HCT116 (cell line): ENCODE results near the gene FAM200B. TPM values are rescaled to one million over a fixed set of nuclear protein-coding genes. Genes with fewer than 3 reads are reported as not detected.

Source experiments
- ATAC-seq: fragments of 200-7000 bp; cut with Tn5 transposase; 2 replicates; pipeline ENCODE4 v1.9.1; 2020; ENCODE audit warnings: mild to moderate bottlenecking, moderate library complexity
- BruUV-seq: library from RNA; stranded (reverse); fragments of 400-500 nt; replicated peaks from 2 replicates; lab custom pipeline; 2021; lab: Mats Ljungman, UMichigan
- CTCF ChIA-PET: fragments of 300-600 bp; sonication (Branson Sonifier 250); formaldehyde crosslinking; loops from one replicate; lab custom pipeline; 2021; ENCODE audit warnings: antibody characterized with exemption; lab: Charles Lee
- POLR2A ChIA-PET: fragments of 300-600, 350-600 bp; sonication (Branson Sonifier 250); formaldehyde crosslinking; loops from one replicate; lab custom pipeline; 2021; ENCODE audit warnings: antibody characterized with exemption; lab: Charles Lee
- RAD21 ChIA-PET, 2 experiments: fragments of 300-600 bp; sonication (Branson Sonifier 250); formaldehyde crosslinking; loops; one replicate each; lab custom pipeline; 2023; ENCODE audit warnings: low total read pairs in 2 of 2; ENCODE audit not compliant: uncharacterized antibody in 2 of 2, unreplicated experiment in 2 of 2, low non-redundant PET in 1 of 2; lab: Charles Lee
- DNase-seq: peaks from one replicate; pipeline ENCODE4 v3.0.0-alpha.2; 2010; ENCODE audit warnings: low read depth, low spot score
- H2AFZ ChIP-seq: fragments of 200-600 bp; shearing (Covaris generic), sonication (generic); 2 replicates; pipeline ENCODE4 v1.6.1; 2017; ENCODE audit warnings: low read depth, mixed run types, mixed read lengths, antibody characterized with exemption, low read length; ENCODE audit not compliant: poor library complexity, severe bottlenecking
- H3K27ac ChIP-seq: 2 replicates; pipeline ENCODE4 v1.5.1; 2012; ENCODE audit warnings: low read depth, low read length
- H3K27me3 ChIP-seq: fragments of 200-600 bp; sonication (generic); 2 replicates; pipeline ENCODE4 v1.6.1; 2016; ENCODE audit warnings: mixed run types, low read length, mixed read lengths; ENCODE audit not compliant: insufficient read depth
- H3K36me3 ChIP-seq, 2 experiments: fragments of 200-500 bp in 1 of 2; fragments of 200-600 bp in 1 of 2; sonication (Bioruptor generic) in 1 of 2; sonication (generic) in 1 of 2; 2 replicates each; pipeline versions ENCODE4 v1.5.1 to v1.6.1; 2014 to 2016; ENCODE audit warnings: low read length in 2 of 2, inconsistent platforms in 1 of 2, mixed read lengths in 1 of 2, mixed run types in 1 of 2; ENCODE audit not compliant: insufficient read depth in 2 of 2, control insufficient read depth in 1 of 2
- H3K4me1 ChIP-seq, 2 experiments: fragments of 200-600 bp in 1 of 2; sonication (generic) in 1 of 2; 2 replicates each; pipeline versions ENCODE4 v1.5.1 to v1.6.1; 2012 to 2017; ENCODE audit warnings: low read length in 2 of 2, inconsistent platforms in 1 of 2, mild to moderate bottlenecking in 1 of 2, mixed read lengths in 1 of 2, mixed run types in 1 of 2, moderate library complexity in 1 of 2; ENCODE audit not compliant: insufficient read depth in 2 of 2, control insufficient read depth in 1 of 2
- H3K4me2 ChIP-seq: fragments of 200-600 bp; sonication (generic); 2 replicates; pipeline ENCODE4 v1.6.1; 2017; ENCODE audit warnings: mixed run types, low read length, mixed read lengths
- H3K4me3 ChIP-seq, 2 experiments: fragments of 200-600 bp in 1 of 2; sonication (generic) in 1 of 2; replicated peaks in 1 of 2; 2 replicates each; pipeline ENCODE4 v1.5.1; 2011 to 2016; ENCODE audit warnings: low read length in 2 of 2, control low read depth in 1 of 2, low read depth in 1 of 2, mild to moderate bottlenecking in 1 of 2, mixed read lengths in 1 of 2, mixed run types in 1 of 2
- H3K79me2 ChIP-seq: fragments of 200-600 bp; sonication (generic); 2 replicates; pipeline ENCODE4 v1.6.1; 2017; ENCODE audit warnings: mild to moderate bottlenecking, mixed run types, low read length, moderate library complexity, mixed read lengths; ENCODE audit not compliant: insufficient read depth
- H3K9ac ChIP-seq: fragments of 200-600 bp; sonication (generic); 2 replicates; pipeline ENCODE4 v1.6.1; 2016; ENCODE audit warnings: low read length, mixed read lengths
- H3K9me2 ChIP-seq: fragments of 200-600 bp; sonication (generic), shearing (Covaris generic); 2 replicates; pipeline ENCODE4 v1.6.1; 2017; ENCODE audit warnings: mixed run types, mild to moderate bottlenecking, moderate library complexity; ENCODE audit not compliant: insufficient read depth
- H3K9me3 ChIP-seq, 2 experiments: fragments of 200-500 bp in 1 of 2; fragments of 200-600 bp in 1 of 2; sonication (Bioruptor generic) in 1 of 2; sonication (generic) in 1 of 2; 2 replicates each; pipeline ENCODE4 v1.6.1; 2014 to 2017; ENCODE audit warnings: low read length in 2 of 2, mixed read lengths in 2 of 2, inconsistent platforms in 1 of 2, low read depth in 1 of 2, mild to moderate bottlenecking in 1 of 2, mixed run types in 1 of 2, moderate library complexity in 1 of 2; ENCODE audit not compliant: control insufficient read depth in 1 of 2, insufficient read depth in 1 of 2
- H4K20me1 ChIP-seq: fragments of 200-600 bp; sonication (generic), shearing (Covaris generic); 2 replicates; pipeline ENCODE4 v1.6.1; 2017; ENCODE audit warnings: mixed run types, mild to moderate bottlenecking, moderate library complexity; ENCODE audit not compliant: insufficient read depth
- ATF3 ChIP-seq: IDR thresholded peaks from 2 replicates; pipeline ENCODE4 v1.6.1; 2012
- CBX3 ChIP-seq: IDR thresholded peaks from 2 replicates; pipeline ENCODE4 v1.6.1; 2012; ENCODE audit warnings: low read depth
- CEBPB ChIP-seq: IDR thresholded peaks from 2 replicates; pipeline ENCODE4 v1.6.1; 2012; ENCODE audit warnings: low read depth
- CTCF ChIP-seq, 3 experiments: fragments of 200-600 bp in 1 of 3; sonication (generic) in 1 of 3; IDR thresholded peaks in 2 of 3; conservative IDR thresholded peaks in 1 of 3; 2 replicates each; pipeline ENCODE4 v1.5.1; 2012 to 2017; ENCODE audit warnings: low read depth in 2 of 3, low read length in 2 of 3, antibody characterized with exemption in 1 of 3, borderline replicate concordance in 1 of 3, control low read depth in 1 of 3, mild to moderate bottlenecking in 1 of 3, mixed read lengths in 1 of 3, mixed run types in 1 of 3, moderate library complexity in 1 of 3; ENCODE audit not compliant: insufficient read depth in 1 of 3
- EGR1 ChIP-seq: IDR thresholded peaks from 2 replicates; pipeline ENCODE4 v1.6.1; 2012; ENCODE audit warnings: low read depth
- EZH2 ChIP-seq: fragments of 200-600 bp; sonication (generic); IDR thresholded peaks from 2 replicates; pipeline ENCODE4 v1.6.1; 2017; ENCODE audit warnings: antibody characterized with exemption, mixed run types
- EZH2phosphoT487 ChIP-seq: fragments of 200-600 bp; IDR thresholded peaks from 2 replicates; pipeline ENCODE4 v1.6.1; 2018; ENCODE audit warnings: antibody characterized with exemption, borderline replicate concordance
- FOSL1 ChIP-seq: IDR thresholded peaks from 2 replicates; pipeline ENCODE4 v1.6.1; 2012; ENCODE audit warnings: low read depth
- MAX ChIP-seq: IDR thresholded peaks from 2 replicates; pipeline ENCODE4 v1.6.1; 2012
- POLR2A ChIP-seq: IDR thresholded peaks from 2 replicates; pipeline ENCODE4 v1.7.0; 2011; ENCODE audit warnings: borderline replicate concordance; ENCODE audit not compliant: insufficient read depth, insufficient read length; ENCODE audit errors: extremely low read depth
- RAD21 ChIP-seq: IDR thresholded peaks from 2 replicates; pipeline ENCODE4 v1.6.1; 2012; ENCODE audit warnings: low read depth, mild to moderate bottlenecking
- SIN3A ChIP-seq: IDR thresholded peaks from 2 replicates; pipeline ENCODE4 v1.6.1; 2012; ENCODE audit warnings: low read depth
- SP1 ChIP-seq: IDR thresholded peaks from 2 replicates; pipeline ENCODE4 v1.6.1; 2012; ENCODE audit warnings: low read depth
- SRF ChIP-seq: IDR thresholded peaks from 2 replicates; pipeline ENCODE4 v1.6.1; 2012; ENCODE audit warnings: low read depth
- YY1 ChIP-seq: IDR thresholded peaks from 2 replicates; pipeline ENCODE4 v1.6.1; 2011; ENCODE audit warnings: low read length, low read depth, moderate library complexity, mild to moderate bottlenecking; ENCODE audit not compliant: insufficient replicate concordance; ENCODE audit errors: extremely low read depth
- ZFX ChIP-seq: fragments of 450-650 bp; IDR thresholded peaks from 2 replicates; pipeline ENCODE4 v1.6.1; 2017
- intact Hi-C: fragments of 100-400 bp; cut with micrococcal nuclease; formaldehyde crosslinking; loops from 2 replicates; pipeline ENCODE4 v1.10.0; 2022
- total RNA-seq: library from RNA; stranded (reverse); gene quantifications from one replicate; pipeline ENCODE4 v1.2.1, GENCODE V29; 2021; ENCODE audit not compliant: unreplicated experiment
- TF ChIP-seq, protein P1 (sequence below): IDR thresholded peaks from 2 replicates; pipeline ENCODE4 v1.6.1; 2011; ENCODE audit warnings: mild to moderate bottlenecking, low read length, moderate library complexity; ENCODE audit not compliant: insufficient replicate concordance; ENCODE audit errors: extremely low read depth

The FAM200B gene
- total RNA-seq, 1 experiment from 2014 or later, result 26.1 TPM

DNA sequence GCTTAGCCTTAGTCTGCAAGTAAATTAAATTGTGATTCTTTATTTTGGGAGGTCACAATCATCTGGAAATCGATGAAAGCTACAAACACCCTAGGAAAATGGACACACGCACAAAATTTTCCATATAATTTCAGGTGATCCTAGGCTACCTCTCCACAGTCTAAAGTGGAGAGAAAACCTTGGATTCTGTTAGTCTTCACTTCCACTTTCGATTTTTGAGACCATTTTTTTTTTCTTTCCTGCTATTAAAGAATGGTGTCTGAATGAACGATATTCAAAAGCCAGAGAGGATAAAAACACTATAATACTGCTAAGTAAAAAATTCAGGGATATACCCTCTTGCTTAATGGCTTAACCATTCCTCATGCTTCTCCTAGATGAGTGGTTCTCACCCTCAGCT, 28.2 kb upstream of the FAM200B start:
- CTCF ChIA-PET, result no interaction called here
- intact Hi-C loops, result no loop called here

More for the DNA sequence above, 28.2 kb upstream of the FAM200B start:
- POLR2A ChIA-PET, result interaction anchor here (1.2 kb wide), 1 partner anchor 16 kb away, joined by 4 read pairs; no protein-coding TSS in a partner anchor
- no TSS peak for BruUV-seq
- H3K27ac ChIP-seq, result no peak overlapping the region
- no peaks in the 10 kb centered on the region for H3K36me3 ChIP-seq
- TF ChIP-seq CEBPB (no peak), SIN3A (no peak), SP1 (no peak), EZH2 (no peak), RAD21 (no peak), FOSL1 (no peak), MAX (no peak), ZFX (no peak), SRF (no peak), ATF3 (no peak), YY1 (no peak), CTCF (IDR thresholded peaks at IDR 0.05 in 2 of 3, conservative IDR thresholded peaks at IDR 0.05 in 1 of 3; ENCODE audit: borderline replicate concordance in 1 of 3, insufficient read depth in 1 of 3, low read depth in 2 of 3, low read length in 2 of 3) (no peak), CBX3 (no peak), POLR2A (no peak), EZH2phosphoT487 (no peak), EGR1 (no peak)
- TF ChIP-seq, protein P1, sequence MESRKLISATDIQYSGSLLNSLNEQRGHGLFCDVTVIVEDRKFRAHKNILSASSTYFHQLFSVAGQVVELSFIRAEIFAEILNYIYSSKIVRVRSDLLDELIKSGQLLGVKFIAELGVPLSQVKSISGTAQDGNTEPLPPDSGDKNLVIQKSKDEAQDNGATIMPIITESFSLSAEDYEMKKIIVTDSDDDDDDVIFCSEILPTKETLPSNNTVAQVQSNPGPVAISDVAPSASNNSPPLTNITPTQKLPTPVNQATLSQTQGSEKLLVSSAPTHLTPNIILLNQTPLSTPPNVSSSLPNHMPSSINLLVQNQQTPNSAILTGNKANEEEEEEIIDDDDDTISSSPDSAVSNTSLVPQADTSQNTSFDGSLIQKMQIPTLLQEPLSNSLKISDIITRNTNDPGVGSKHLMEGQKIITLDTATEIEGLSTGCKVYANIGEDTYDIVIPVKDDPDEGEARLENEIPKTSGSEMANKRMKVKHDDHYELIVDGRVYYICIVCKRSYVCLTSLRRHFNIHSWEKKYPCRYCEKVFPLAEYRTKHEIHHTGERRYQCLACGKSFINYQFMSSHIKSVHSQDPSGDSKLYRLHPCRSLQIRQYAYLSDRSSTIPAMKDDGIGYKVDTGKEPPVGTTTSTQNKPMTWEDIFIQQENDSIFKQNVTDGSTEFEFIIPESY, result no peak
- peak overlapping the region; percentile 77 for H3K9ac ChIP-seq
- ATAC-seq, result no peak
- H3K4me3 ChIP-seq, result peak overlapping the region; percentile 76 to 79
- H2AFZ ChIP-seq, result no peak overlapping the region
- no peak for DNase-seq
- H4K20me1 ChIP-seq, result no peaks in the 10 kb centered on the region
- RAD21 ChIA-PET, result no interaction called here
- no peaks in the 10 kb centered on the region for H3K27me3 ChIP-seq
- H3K4me1 ChIP-seq, result peaks cover 8 to 26% of the 10 kb centered on the region in 2 experiments
- H3K9me3 ChIP-seq, result no peaks in the 10 kb centered on the region
- H3K4me2 ChIP-seq, result peak overlapping the region; percentile 84
- no peaks in the 10 kb centered on the region for H3K9me2 ChIP-seq
- peaks cover 55% of the 10 kb centered on the region for H3K79me2 ChIP-seq
